GM21367 (cell line): Measurements from ENCODE around the gene MX2.
A peak's percentile ranks its signal among the peaks of the same experiment; 100 is the strongest.
"Not testable (repeated sequence)": the region's sequence is repeated elsewhere in the genome, so short reads cannot be mapped to it uniquely, and the experiment has no call there.

Source experiments
- ATAC-seq: cut with Tn5 transposase; IDR thresholded peaks from one replicate; pipeline ENCODE4 v1.9.1; 2021; ENCODE audit not compliant: unreplicated experiment

The MX2 gene, protein sequence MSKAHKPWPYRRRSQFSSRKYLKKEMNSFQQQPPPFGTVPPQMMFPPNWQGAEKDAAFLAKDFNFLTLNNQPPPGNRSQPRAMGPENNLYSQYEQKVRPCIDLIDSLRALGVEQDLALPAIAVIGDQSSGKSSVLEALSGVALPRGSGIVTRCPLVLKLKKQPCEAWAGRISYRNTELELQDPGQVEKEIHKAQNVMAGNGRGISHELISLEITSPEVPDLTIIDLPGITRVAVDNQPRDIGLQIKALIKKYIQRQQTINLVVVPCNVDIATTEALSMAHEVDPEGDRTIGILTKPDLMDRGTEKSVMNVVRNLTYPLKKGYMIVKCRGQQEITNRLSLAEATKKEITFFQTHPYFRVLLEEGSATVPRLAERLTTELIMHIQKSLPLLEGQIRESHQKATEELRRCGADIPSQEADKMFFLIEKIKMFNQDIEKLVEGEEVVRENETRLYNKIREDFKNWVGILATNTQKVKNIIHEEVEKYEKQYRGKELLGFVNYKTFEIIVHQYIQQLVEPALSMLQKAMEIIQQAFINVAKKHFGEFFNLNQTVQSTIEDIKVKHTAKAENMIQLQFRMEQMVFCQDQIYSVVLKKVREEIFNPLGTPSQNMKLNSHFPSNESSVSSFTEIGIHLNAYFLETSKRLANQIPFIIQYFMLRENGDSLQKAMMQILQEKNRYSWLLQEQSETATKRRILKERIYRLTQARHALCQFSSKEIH

DNA sequence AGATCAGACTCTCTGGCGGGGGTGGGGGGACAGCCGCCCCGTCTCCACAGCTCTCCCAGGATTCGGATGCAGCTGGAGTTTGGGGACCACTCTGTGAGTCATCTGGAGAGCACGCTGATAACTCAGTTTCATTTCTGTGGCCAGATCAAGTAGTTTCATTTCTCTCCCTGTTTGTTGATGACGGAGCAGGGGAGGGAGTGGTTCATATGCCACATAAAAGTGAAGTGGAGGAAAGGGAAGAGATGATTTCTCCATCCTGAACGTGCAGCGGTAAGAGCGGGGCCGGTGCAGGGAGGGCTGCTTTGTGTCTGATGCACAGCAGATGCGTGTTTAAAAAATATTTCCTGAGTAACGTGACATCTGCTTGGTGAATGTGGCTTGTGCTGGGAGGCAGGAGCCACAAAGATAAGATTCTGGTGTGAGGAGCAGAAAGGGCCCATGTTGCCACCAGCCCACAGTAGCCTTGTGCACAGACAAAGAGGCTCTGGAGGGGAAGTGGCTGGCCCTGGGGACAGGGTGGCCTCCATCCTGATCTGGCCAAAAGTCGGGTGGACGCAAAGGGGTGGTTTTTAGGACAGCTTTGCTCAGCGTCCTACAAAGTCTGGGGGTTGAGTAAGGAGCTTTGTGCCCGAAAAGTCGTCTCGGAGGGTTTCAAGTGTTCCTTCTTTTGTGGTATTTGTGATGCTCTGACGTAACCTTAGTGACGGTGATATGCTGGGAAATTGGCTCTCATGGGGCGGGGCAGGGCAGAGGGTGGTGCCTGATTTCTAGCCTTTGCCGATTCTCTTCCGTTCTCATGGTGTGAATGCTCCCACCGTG lies at the start of gene MX2:
Gene MX2, plus strand, starts transcription at position 242 of the 819 bp plus-strand sequence. CDS start 14,880 bp downstream, outside the sequence.
- peak; percentile 45 for ATAC-seq

DNA sequence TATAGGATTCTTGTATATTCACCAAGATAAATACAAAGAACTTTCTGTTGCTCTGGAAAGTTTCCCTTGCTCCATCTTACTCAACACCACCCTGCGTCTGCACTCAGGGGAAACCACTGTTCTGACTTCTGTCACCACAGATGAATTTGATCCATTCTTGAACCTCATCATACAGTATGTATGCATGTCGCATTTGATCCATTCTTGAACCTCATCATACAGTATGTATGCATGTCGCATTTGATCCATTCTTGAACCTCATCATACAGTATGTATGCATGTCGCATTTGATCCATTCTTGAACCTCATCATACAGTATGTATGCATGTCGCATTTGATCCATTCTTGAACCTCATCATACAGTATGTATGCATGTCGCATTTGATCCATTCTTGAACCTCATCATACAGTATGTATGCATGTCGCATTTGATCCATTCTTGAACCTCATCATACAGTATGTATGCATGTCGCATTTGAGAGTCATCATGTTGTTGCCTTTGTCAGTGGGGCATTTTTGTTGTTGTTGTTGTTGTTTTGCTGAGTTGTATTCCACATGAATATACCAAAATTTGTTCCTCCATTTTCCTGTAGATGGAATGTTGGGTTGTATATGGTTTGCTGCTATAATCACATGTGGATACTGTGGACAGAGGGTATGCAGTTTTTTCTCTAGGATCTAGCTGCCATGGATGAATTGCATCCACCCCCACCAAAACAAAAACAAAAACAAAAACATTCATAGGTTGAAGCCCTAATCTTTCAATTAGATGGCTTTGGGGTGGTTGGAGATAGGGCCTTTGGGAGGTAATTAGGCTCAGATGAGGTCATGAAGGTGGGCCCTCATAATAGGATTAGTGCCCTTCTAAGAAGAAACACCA lies 48.3 kb upstream of the MX2 start:
- ATAC-seq, result not testable (repeated sequence)

DNA sequence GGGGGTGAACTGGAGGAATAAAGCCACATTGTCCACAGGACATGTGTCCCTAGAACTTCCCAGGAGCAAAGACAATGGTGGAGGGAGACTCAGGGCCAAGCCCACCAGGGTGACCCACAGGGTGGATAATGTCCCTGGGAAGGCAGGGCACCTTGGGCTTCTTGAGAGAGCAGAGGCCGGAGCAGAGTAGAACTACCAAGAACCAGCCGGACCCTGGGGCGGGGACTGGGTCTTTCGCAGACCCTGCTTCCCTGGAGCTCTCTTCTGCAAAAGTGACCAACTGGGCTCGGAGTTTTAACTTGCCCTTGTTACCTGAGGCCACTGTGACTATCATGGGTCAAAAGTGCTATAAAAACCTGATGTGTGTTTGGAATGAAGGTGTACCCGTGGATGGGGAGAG lies 46.1 kb upstream of the MX2 start:
- no peak for ATAC-seq

DNA sequence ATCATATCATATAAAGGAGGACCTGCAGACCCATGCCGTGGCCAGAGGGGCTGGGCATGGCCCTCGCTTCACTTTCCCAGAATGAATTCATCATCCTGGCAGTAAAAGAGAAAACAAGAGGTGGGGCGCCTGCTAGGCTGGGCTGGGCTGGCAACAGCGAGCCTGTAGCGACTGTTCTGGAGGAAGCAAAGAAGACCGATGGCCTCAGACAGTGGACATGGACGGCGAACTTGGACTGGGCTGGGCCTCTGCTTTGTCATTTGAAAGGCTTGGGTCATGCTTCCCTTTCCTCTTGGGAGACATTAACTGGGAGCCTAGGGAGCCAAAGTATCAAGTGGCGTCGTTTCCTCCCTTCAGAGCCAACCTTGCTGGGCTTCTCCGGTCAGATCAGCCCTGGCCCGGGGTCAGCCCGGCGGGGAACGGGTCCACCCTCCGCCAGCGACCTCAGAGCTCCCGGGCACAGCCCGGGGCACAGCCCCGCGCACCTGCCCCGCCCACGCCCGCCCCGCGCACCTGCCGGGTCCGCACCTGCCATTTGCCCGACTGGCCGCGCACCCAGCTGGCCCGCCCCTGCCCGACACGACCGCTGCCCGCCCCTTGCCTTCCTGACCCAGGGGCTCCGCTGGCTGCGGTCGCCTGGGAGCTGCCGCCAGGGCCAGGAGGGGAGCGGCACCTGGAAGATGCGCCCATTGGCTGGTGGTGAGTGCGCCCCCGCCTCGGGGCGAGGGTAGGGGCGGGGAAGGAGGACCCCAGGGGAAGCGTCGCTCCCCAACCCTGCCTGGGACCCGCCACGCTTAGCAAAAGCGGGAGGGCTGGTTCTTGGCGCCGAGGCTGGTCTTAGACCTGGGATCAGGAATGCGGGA lies 45.4 kb upstream of the MX2 start, which contains the start of gene FAM3B:
Gene FAM3B, plus strand, starts transcription at position 602 of the 863 bp plus-strand sequence. Its CDS starts 79 bp downstream, at position 681.
- no peak for ATAC-seq

DNA sequence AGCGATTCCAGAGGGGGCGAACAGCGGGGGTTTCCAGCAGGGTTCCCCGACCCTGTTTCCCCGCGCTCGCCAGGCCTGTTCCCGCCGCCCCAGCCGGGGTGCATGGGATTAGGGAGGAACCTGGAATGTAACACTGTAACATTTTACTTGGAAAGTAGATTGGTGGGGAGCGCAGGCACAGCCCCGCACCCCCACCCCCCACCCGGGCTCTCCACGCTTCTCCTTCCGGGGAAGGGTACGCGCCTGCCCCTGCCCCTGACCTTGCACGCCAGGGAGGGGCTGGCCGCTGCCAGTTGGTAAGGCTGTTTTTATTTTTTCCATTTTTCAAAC lies 44.8 kb upstream of the MX2 start:
- no peak for ATAC-seq

DNA sequence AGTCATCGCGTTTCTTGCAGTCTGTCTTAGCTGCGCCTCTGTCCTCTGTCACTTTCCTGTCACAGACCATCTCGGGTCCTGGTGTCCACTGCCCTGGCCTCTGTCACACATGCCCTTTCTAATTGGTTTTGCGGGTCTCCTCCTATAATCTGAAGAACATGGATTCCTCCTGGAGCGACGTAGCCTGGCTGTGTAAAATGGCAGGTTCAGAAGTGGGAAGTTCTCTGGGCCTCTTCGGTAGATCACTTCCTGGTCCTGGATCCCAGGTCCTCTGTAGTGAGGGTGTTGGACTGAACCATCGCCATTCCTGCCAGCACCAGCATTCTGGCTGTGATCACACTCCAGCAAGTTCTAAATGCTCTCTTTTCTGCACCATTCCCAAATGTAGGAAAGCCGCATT lies 44.4 kb upstream of the MX2 start:
- no peak for ATAC-seq

DNA sequence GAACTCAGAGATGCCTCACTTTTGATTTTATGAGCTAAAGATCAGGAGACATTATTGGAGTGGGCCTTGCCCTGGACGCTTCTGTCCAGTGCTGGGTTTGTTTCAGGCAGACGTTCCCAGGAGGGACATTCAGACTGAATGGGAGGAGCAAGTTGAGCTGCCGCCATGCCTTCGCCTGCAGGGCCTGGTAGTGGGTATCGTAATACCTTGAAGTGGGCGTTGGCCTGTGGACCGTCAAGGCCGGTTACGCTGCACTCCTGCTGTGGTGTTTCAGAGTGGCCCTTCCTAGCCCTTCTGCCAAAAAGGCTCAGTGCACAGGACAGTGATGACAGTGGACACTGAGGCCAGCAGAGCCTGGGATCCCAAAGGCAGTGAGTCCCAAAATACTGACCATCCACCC lies 43.6 kb upstream of the MX2 start:
- ATAC-seq, result no peak

DNA sequence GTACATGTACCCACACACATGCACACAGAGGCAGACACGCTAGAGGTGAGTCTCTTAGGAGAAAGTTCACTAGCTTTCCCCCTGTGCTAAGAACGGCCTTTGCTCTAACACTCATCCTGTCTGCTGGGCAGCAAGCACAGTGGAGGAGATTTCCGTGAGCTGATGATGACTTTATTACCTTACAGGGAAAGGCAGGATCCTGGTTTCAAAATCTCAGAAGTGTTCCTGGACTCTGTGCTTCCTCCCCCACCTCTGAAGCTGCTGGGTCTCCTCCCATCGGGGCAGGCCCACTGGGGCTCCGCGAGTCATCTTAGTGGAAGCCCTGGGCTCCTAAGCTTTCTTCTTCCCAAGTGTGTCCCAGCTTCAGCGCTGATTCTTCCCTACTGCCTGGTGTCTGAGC lies 42.6 kb upstream of the MX2 start:
- no peak for ATAC-seq

DNA sequence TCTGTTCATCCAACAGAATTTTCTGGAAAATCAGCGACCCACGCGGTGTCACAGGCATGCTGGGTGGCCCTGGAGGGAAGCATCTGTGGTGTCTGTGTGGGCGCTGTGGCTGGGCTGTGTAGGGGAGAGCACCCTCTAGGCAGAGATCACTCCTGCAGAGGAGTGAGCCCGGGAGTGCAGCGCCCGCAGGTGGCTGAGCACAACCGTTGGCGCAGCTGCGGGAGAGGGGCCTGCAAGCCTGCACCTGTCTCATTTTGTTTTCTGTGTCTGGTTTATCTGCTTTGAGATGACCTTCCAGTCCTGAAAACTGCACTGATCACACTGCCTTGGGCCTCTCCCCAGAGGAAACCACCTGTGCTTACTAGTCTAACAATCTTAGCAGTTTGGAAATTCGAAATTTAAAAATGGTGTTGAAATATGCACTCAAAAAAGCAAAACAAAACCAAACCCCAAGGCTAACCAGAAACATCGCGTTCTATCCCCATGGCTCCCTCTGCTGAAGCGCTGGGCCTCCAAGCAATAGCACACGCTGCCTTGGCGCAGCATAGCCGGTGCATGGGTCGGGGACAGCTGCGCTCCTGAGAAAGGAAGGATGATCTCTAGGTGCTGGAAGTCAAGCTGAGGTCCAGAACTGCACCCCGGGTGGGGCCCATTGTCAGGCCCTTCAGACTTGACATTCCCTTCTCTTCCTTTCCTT lies 40.5 kb upstream of the MX2 start:
- no peak for ATAC-seq

DNA sequence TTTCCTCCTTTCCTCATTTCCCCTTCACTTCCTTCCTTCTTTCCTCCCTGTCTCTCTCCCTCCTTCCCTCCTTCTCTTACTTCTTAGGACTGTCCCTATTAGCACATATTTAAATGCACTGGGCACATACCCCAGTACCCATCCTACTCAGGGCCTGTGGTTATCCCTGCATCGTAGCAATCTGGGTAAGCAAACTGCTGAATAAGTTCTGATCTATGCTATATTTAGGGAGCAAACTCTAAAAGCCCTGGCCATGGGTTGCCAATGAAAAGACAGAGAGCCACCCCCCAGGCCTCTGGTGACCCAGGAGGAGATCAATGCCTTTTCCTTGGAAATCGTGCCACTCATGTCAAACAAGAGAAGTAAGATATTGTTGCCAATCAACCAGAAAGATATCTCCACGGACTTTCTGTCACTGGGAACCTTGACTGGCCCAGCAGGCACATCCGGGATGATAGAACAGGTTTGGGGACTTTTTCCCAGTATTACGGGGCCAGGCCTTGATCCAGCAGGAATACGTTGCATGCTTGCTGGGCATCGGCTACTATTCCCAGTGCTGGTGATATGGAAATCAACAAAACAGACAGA lies 39.8 kb upstream of the MX2 start:
- ATAC-seq, result no peak

DNA sequence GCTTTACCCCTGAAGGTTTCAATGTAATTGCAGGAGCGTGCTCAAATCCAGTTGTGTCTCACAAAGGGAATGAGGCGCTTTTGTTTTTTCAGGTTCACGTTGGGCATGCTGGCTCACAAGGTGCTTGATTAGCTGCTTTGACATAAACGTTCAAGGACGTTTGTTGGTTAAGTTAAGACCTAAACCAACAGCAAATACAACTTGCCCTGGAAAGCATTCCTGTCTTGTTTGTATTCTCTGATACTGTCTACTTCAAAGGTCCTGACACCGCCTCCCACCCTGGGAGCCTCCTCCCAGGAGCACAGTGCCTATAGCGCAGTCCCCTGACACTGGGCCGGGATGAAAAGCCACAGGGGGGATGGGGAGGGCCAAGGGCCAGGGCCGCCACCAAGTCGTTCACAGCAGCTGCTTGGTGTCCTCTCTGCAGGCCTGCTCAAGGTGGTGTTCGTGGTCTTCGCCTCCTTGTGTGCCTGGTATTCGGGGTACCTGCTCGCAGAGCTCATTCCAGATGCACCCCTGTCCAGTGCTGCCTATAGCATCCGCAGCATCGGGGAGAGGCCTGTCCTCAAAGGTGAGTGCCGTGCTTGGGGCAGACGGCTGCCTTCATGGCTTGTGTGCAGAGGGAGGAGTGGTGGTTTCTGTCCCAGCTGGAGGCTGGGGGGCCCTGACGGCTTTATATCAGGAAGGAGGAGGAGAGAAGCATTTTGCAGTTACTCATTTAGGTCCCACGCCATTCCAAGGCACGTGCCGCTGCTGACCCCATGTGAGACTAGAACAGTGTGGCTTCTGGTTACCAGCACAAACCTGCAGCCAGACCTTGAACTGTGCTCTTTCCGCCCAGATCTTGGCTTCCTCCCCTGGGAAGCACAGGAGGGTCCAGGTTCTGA lies 39.1 kb upstream of the MX2 start:
- no peak for ATAC-seq

DNA sequence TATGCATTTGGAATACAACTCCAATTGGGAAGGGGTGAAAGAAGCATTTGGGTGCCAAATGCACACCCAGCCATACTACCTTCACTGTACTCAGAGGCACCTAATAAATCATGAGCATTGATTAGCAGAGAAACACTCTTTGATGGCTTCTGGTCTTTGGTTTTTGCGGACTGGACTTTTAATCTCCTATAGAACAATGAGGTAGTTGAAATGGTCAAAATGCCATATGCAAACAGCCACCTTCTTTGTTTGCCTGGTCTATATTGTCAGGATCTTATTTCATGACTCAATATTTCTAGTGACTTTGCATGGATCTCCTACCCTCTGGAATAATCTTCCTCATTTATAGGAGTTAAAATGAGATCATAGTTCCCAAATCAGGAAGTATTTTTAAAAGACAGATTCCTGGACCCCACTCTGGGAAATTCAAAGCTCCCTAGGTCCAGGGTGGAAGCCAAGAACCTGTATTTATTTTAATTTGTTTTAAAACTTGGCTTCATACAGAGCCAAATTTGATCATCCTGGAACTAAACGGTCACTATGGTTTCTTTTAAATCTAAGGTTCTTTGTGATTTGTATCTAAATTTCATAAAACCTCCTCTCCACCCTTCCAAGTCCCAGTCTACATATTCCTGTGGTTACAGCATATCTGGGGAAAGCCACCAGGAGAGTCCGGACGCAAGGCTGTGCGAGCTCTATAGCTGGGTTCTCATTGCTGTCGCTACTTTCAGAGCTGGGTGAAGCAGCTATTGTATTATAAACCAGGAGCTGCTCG lies 36.5 kb upstream of the MX2 start:
- no peak for ATAC-seq

DNA sequence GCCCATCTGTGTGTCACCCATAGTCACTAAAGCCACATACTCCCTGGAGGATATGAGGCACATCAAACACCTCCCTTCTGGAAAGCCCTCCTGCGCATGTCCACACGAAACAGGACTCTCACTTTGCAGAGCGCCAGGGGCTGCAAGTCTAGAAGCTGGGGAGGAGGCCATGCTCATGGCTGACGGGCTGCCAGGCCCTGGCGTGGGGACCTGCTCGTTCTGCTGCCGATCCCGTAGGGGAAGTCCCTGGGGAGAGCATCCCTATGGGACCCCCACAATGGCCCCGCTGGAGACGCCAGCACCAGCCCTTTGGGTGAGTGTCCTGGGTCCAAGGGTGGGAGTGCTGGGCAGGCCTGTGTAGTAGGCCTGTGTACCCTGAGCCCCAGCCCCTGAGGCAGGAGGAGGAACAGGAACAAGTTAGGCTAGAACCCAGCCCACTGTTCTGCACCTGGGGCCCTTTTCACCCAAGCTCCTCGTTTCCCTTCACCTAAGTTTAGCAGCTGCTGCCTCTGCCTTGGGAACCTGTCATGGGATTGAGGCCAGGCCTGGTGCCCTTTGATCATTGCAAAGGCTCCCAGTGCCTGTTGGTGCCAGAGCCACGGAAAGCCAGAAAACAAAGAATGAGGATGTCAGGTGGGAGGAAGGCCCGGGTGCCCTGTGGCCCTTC lies 35.3 kb upstream of the MX2 start:
- no peak for ATAC-seq

DNA sequence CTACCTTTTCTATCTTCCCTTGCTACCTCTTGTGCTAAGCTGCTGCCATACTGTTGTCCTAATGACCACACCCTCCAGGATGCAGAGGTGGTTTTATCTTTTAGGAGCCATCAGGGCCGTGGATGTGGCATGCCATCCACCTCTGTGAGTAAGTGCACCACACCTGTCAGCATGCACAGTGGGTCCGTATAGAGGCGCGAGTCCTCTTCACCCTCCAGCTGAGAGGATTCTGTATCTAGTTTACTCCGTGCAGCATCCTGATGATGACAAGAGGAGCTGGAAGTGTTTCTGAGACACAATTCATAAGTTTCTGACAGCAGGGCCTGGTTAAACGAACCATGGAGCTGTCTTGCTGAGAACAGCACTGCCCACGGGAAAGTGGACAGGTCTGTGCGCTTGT lies 34.1 kb upstream of the MX2 start:
- ATAC-seq, result no peak

DNA sequence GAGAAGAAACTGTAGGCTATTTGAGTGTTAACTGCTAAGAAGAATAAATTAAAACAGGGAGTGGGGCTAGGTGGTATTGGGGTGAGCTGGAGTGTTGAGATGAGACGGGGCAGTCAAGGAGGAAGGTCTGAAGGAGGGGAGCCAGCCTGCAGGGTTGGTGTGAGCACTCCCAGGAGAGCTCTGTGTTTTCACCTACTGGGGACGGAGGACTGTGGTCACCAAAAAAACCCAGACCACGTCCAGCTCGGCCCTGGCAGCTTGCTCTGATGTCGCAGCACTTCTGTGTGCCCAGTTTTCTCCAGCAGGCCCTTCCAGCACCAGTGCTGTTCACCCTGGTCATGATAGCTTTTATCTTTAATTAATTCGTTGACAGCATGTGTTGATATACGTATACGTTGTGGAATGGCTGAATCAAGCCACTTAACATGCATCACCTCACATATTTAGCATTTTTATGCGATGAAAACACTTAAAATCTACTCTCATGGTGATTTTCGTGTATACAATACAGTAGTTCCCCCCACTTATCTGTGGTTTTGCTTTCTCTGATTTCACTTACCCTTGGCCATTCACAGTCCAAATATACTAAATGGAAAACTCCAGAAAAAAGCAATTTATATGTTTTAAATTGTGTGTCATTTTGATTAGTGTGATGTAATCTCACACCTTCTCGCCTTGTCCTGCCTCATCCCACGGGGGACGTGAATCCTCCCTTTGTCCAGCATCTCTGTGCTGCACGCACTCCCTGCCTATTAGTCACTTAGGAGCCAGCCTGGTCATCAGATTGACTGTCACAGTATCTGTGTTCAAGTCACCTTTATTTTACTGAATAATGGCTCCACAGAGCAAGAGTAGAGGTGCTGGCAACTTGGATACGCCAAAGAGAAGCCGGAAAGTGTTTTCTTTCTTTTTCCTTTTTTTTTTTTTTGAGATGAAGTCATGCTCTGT lies 32.9 kb upstream of the MX2 start:
- no peak for ATAC-seq
